Testis (tissue), 2 donors: Measurements from ENCODE around the gene IGF1R.

Source experiments
- POLR2A ChIP-seq: fragments of 450-650 bp; IDR thresholded peaks from one replicate; pipeline ENCODE4 v1.6.1; 2017; ENCODE audit warnings: antibody characterized with exemption, mild to moderate bottlenecking, moderate library complexity
- TF ChIP-seq, protein P1 (sequence below), 3 experiments: fragments of 450-650 bp in 2 of 3; fragments of 200-600 bp in 1 of 3; sonication (generic) in 1 of 3; IDR thresholded peaks; one replicate each; pipeline ENCODE4 v1.5.1; 2016 to 2019; ENCODE audit warnings: antibody characterized with exemption in 3 of 3, mild to moderate bottlenecking in 2 of 3, moderate library complexity in 1 of 3

DNA sequence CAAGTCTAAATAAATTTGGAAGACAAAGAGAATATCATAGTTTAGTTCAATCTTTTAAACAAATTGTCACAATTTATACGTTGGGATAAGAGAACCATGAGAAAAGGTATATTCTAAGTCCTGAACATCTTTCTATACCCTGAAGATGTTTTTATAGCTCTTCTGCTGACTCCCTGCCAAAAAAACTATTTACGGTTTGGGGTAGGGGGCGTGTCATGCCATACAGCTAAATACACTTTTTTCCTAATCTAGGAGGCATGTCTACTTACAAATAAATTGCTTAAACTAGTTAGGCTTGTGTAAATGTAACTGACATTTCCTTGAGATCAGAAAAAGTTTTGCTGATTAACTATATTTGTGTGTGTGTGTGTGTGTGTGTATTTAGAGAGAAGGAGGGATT is 195.9 kb downstream of the IGF1R start:
- TF ChIP-seq, protein P1, sequence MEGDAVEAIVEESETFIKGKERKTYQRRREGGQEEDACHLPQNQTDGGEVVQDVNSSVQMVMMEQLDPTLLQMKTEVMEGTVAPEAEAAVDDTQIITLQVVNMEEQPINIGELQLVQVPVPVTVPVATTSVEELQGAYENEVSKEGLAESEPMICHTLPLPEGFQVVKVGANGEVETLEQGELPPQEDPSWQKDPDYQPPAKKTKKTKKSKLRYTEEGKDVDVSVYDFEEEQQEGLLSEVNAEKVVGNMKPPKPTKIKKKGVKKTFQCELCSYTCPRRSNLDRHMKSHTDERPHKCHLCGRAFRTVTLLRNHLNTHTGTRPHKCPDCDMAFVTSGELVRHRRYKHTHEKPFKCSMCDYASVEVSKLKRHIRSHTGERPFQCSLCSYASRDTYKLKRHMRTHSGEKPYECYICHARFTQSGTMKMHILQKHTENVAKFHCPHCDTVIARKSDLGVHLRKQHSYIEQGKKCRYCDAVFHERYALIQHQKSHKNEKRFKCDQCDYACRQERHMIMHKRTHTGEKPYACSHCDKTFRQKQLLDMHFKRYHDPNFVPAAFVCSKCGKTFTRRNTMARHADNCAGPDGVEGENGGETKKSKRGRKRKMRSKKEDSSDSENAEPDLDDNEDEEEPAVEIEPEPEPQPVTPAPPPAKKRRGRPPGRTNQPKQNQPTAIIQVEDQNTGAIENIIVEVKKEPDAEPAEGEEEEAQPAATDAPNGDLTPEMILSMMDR (IDR thresholded peaks at IDR 0.05): no peak
- no peak for TF ChIP-seq POLR2A
